ENCODE data around the gene MBP. TPM values are rescaled to one million over a fixed set of nuclear protein-coding genes. Genes with fewer than 3 reads are reported as not detected.

The MBP gene
- total and polyA plus RNA-seq, 2 of the 13 experiments (the other 11 are each of a cell fraction or from before 2014, with no cell fraction given), result 5.0 to 8.5 TPM

- peak; percentile 74 for TF ChIP-seq HNRNPLL (IDR thresholded peaks at IDR 0.05; ENCODE audit: low read depth, low read length, poor library complexity, severe bottlenecking)
- TF ChIP-seq, protein P1, sequence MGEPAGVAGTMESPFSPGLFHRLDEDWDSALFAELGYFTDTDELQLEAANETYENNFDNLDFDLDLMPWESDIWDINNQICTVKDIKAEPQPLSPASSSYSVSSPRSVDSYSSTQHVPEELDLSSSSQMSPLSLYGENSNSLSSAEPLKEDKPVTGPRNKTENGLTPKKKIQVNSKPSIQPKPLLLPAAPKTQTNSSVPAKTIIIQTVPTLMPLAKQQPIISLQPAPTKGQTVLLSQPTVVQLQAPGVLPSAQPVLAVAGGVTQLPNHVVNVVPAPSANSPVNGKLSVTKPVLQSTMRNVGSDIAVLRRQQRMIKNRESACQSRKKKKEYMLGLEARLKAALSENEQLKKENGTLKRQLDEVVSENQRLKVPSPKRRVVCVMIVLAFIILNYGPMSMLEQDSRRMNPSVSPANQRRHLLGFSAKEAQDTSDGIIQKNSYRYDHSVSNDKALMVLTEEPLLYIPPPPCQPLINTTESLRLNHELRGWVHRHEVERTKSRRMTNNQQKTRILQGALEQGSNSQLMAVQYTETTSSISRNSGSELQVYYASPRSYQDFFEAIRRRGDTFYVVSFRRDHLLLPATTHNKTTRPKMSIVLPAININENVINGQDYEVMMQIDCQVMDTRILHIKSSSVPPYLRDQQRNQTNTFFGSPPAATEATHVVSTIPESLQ (CRISPR knock-in tag; conservative IDR thresholded peaks at IDR 0.05), result no peak
- no peak for TF ChIP-seq RNF219 (CRISPR knock-in tag; IDR thresholded peaks at IDR 0.05)
- peak in 1 of 2 experiments; percentile 24; a peak in 2 of 4 replicates for TF ChIP-seq MAFK (conservative IDR thresholded peaks at IDR 0.05 in 1 of 2, IDR thresholded peaks at IDR 0.05 in 1 of 2; ENCODE audit: low read length in 2 of 2)
- TF ChIP-seq ZMAT5 (CRISPR knock-in tag; IDR thresholded peaks at IDR 0.05; ENCODE audit: borderline replicate concordance, low read depth), result no peak
- 0 out of 2 replicates have a peak, but pooled peaks have one; percentile 5 for TF ChIP-seq ZNF230 (CRISPR knock-in tag; IDR thresholded peaks at IDR 0.05)
- peak; percentile 23; the same call in 1 of the 2 replicates for TF ChIP-seq NCOR1 (IDR thresholded peaks at IDR 0.05; ENCODE audit: borderline replicate concordance, low read length)
- no peak for TF ChIP-seq DZIP1 (CRISPR knock-in tag; IDR thresholded peaks at IDR 0.05)
- no peak for TF ChIP-seq STAG1 (CRISPR knock-in tag; IDR thresholded peaks at IDR 0.05)
- no peak for TF ChIP-seq ZNF121 (CRISPR knock-in tag; IDR thresholded peaks at IDR 0.05)
- TF ChIP-seq CEBPB (IDR thresholded peaks at IDR 0.05; ENCODE audit: borderline replicate concordance, low read depth, low read length), result peak; percentile 84
- TF ChIP-seq KDM3A (CRISPR knock-in tag; IDR thresholded peaks at IDR 0.05; ENCODE audit: low read depth), result no peak
- TF ChIP-seq ONECUT2 (CRISPR knock-in tag; IDR thresholded peaks at IDR 0.05), result no peak
- TF ChIP-seq, protein P2, sequence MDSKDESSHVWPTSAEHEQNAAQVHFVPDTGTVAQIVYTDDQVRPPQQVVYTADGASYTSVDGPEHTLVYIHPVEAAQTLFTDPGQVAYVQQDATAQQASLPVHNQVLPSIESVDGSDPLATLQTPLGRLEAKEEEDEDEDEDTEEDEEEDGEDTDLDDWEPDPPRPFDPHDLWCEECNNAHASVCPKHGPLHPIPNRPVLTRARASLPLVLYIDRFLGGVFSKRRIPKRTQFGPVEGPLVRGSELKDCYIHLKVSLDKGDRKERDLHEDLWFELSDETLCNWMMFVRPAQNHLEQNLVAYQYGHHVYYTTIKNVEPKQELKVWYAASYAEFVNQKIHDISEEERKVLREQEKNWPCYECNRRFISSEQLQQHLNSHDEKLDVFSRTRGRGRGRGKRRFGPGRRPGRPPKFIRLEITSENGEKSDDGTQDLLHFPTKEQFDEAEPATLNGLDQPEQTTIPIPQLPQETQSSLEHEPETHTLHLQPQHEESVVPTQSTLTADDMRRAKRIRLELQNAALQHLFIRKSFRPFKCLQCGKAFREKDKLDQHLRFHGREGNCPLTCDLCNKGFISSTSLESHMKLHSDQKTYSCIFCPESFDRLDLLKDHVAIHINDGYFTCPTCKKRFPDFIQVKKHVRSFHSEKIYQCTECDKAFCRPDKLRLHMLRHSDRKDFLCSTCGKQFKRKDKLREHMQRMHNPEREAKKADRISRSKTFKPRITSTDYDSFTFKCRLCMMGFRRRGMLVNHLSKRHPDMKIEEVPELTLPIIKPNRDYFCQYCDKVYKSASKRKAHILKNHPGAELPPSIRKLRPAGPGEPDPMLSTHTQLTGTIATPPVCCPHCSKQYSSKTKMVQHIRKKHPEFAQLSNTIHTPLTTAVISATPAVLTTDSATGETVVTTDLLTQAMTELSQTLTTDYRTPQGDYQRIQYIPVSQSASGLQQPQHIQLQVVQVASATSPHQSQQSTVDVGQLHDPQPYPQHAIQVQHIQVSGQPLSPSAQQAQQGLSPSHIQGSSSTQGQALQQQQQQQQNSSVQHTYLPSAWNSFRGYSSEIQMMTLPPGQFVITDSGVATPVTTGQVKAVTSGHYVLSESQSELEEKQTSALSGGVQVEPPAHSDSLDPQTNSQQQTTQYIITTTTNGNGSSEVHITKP (CRISPR knock-in tag; IDR thresholded peaks at IDR 0.05; ENCODE audit: low read depth), result peak; percentile 40; the same call in 1 of the 2 replicates
- no peak for TF ChIP-seq HBP1 (CRISPR knock-in tag; IDR thresholded peaks at IDR 0.05; ENCODE audit: low read depth)
Measured at GRCh38 chr18:77114415-77115191, 18.0 kb downstream of the MBP start (continued).

All from HepG2 (cell line).